ENCODE measurements around the gene SMAD6. TPM values are rescaled to one million over a fixed set of nuclear protein-coding genes. Genes with fewer than 3 reads are reported as not detected.

The SMAD6 gene
- total RNA-seq, 2 experiments from 2014 or later, result 0.07 to 0.24 TPM

DNA sequence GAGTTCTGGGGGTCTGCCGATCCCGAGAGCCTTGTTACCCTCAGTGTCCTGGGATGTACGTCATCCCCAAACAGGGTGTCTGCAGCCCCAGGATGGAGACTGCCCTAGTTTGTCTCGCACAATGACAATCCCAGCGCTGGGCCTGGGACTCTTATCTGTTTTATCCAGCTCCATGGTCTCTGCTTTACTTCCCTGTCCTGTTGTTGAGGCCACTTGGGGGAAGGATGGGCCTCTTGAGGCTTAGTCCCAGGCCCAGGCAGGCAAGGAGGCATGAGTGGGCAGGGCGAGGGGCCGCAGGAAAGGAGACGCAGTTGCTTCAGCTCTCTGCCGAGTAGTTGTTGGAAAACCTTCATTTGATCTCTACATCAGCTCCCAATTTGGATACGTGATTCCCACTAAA lies 17.4 kb downstream of the SMAD6 start:
- H3K27ac Mint-ChIP-seq, result no peak overlapping the region
- ChIA-PET POLR2A (no interaction called here), CTCF (interaction anchor here (1.2 kb wide), 1 partner anchor 132 kb away, joined by 3 read pairs; no protein-coding TSS in a partner anchor)
- no peaks in the 10 kb centered on the region for H3K9me3 Mint-ChIP-seq
- no peak for DNase-seq
- intact Hi-C loops (cut with micrococcal nuclease), result no loop called here
- peaks cover 1% of the 10 kb centered on the region for H3K27me3 Mint-ChIP-seq
- H3K4me1 Mint-ChIP-seq (ENCODE audit: low read depth), result peaks cover 14% of the 10 kb centered on the region
- H3K4me3 Mint-ChIP-seq, result no peak overlapping the region
- no peaks in the 10 kb centered on the region for H3K36me3 Mint-ChIP-seq

DNA sequence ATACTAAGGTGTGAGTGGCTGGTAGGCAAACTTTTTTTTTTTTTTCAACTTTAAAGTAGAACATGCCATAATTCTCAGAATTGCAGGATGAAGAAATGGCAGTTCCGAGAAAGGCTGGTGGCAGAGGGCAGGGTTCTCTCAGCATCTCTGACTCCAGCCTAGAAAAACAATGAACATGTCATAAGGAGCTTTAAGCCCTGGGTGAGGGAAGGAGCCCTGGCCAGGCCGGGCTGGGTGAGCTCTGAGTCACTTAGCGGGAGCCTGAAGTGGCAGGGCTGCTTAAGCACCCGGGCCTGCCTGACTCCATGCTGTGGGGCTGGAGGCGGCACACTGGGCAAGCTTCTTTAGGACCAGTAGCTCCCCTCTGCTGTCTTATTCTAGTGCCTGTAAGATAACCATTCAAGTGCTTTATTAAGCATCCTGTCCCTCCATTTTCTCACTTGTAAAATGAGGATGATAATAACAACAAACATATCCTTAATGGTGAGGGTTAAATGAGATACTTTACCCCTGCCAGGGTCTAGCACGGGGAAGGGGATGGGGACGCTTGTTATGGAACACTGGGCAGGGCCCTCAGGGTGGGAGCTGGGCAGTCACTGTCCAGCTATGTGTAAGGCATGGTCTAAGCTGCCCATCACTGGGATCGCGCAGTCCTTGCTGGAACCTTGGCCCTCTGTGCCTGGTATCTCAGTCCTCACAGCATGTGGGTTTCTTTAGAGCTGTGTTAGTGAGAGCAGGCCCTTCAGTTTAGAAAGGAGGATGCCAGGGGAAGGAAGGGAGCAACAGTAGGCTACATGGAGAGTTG lies 18.4 kb downstream of the SMAD6 start:
- Mint-ChIP-seq H3K9me3 (no peaks in the 10 kb centered on the region), H3K27me3 (no peaks in the 10 kb centered on the region), H3K4me3 (no peak overlapping the region), H3K36me3 (no peaks in the 10 kb centered on the region), H3K4me1 (ENCODE audit: low read depth) (peaks cover 14% of the 10 kb centered on the region), H3K27ac (no peak overlapping the region)
- intact Hi-C loops (cut with micrococcal nuclease), result no loop called here
- DNase-seq, result peak; percentile 67
- ChIA-PET CTCF (interaction anchor here (0.8 to 1.2 kb wide), 3 partner anchors 9 to 131 kb away, joined by 3 to 4 read pairs (median 3); no protein-coding TSS in a partner anchor), POLR2A (no interaction called here)

DNA sequence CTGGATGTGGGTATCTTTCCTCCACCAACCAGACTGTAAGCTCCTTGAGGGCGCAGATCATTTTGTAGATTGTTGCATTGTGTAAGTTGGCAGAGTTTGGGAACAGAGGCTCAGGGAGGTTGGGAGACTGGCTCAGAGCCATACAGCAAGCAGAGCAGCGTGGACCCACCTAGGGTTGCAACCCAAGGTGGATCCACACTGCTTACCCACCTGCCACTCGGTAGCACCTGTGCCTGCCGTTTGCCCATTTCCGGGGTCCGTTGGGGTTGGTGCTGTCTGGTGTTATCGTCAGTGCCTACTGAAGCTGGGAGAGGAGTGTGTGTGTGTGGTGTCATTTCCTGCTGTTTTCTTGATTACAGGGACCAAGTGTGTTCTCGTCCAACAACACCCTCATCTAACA lies 19.0 kb downstream of the SMAD6 start:
- DNase-seq, result no peak
- H3K4me3 Mint-ChIP-seq, result no peak overlapping the region
- H3K9me3 Mint-ChIP-seq, result no peaks in the 10 kb centered on the region
- intact Hi-C loops (cut with micrococcal nuclease), result no loop called here
- H3K4me1 Mint-ChIP-seq (ENCODE audit: low read depth), result peaks cover 14% of the 10 kb centered on the region
- POLR2A ChIA-PET, result no interaction called here
- H3K27me3 Mint-ChIP-seq, result no peaks in the 10 kb centered on the region
- CTCF ChIA-PET, result interaction anchor here (1.0 kb wide), 1 partner anchor 10 kb away, joined by 4 read pairs; no protein-coding TSS in a partner anchor
- H3K27ac Mint-ChIP-seq, result no peak overlapping the region
- H3K36me3 Mint-ChIP-seq, result no peaks in the 10 kb centered on the region

DNA sequence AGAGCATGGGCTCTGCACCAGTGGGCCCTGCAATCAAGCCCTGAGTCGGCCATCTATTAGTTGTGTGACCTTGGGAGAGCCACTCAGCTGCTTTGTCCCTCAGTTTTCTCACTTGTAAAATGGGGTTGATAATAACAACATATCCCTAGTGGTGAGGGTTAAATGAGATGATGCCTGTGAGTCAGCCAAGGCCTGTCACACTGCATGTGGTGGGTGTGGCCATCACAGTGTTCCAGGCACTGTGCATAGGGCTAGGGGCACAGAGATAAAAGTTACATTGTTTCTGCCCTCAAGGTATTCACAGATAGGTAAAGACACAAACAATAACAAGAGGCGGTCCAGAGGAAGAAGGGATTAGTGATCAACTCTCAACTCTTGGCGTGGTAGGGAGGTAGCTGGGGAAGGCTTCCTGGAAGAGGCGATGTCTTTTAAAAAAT lies 19.5 kb downstream of the SMAD6 start:
- intact Hi-C loops (cut with micrococcal nuclease), result no loop called here
- POLR2A ChIA-PET, result no interaction called here
- Mint-ChIP-seq H3K9me3 (no peaks in the 10 kb centered on the region), H3K4me3 (no peak overlapping the region), H3K27ac (no peak overlapping the region), H3K4me1 (ENCODE audit: low read depth) (peaks cover 14% of the 10 kb centered on the region), H3K27me3 (no peaks in the 10 kb centered on the region), H3K36me3 (no peaks in the 10 kb centered on the region)
- CTCF ChIA-PET, result no interaction called here
- DNase-seq, result peak; percentile 24

DNA sequence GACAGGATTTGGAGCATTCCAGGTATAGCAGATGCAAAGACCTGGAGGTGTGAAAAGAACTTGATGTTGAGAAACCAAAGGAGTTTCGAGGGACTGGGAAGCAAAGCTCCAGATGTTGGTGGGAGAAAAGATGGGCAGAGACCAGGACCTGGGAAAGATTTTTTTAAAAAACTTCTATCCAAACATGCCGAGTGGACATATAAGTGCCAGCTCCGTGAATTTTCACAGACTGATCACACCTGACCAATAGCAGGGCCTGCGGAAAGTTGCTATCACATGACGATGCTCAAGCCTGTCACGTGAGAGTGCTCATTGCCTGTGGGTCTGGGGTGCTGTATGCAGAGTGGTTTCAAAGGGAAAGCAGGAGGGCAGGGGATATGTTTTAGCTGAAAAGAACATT lies 19.9 kb downstream of the SMAD6 start:
- no peak for DNase-seq
- Mint-ChIP-seq H3K4me3 (no peak overlapping the region), H3K36me3 (no peaks in the 10 kb centered on the region), H3K9me3 (no peaks in the 10 kb centered on the region), H3K27me3 (no peaks in the 10 kb centered on the region), H3K27ac (no peak overlapping the region), H3K4me1 (ENCODE audit: low read depth) (peaks cover 14% of the 10 kb centered on the region)
- ChIA-PET POLR2A (no interaction called here), CTCF (interaction anchor here (1.9 to 2.5 kb wide), 2 partner anchors 103 to 129 kb away, joined by 7 to 9 read pairs; no protein-coding TSS in a partner anchor)
- intact Hi-C loops (cut with micrococcal nuclease), result no loop called here

DNA sequence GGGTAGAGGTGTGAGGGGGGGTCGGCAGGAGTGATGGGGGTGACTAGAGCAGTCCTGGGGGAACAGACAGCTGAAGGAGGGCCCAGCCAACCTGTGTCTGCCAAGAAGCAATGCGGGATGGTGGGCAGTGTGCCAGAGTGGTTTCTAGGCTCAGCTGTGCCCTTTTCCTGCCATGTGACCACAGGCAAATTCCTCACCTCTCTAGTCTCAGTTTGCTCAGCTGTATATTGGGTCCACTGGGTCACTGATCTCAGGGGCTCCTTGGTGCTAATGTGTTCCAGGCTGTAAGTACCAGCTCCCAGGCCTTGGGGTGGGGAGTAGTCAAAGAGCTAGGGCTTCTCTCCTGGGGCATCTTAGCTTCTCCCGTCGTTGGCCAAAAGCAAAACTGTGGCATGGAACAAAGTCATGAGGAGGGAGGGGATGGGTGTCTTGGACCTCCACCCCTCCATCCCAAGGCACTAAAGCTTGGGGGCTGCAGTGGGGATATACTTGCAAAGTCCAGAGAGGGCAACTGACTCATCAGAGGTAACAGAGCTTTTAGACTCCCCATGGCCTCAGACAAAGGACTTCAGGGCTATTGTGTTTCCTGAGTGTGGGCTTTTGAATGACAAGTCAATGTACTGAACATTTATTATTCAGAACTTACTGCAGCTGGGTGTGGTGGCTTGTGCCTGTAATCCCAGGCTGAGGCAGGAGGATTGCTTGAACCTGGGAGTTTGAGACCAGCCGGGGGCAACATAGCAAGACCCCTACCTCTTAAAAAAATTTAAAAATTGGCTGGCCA lies 20.9 kb downstream of the SMAD6 start:
- H3K36me3 Mint-ChIP-seq, result no peaks in the 10 kb centered on the region
- no peaks in the 10 kb centered on the region for H3K9me3 Mint-ChIP-seq
- no peak for DNase-seq
- ChIA-PET POLR2A (no interaction called here), CTCF (interaction anchor here (0.9 to 2.5 kb wide), 3 partner anchors 18 to 128 kb away, joined by 3 to 9 read pairs (median 7); no protein-coding TSS in a partner anchor)
- no peak overlapping the region for H3K4me3 Mint-ChIP-seq
- intact Hi-C loops (cut with micrococcal nuclease), result no loop called here
- peaks cover 14% of the 10 kb centered on the region for H3K4me1 Mint-ChIP-seq (ENCODE audit: low read depth)
- H3K27me3 Mint-ChIP-seq, result no peaks in the 10 kb centered on the region
- no peak overlapping the region for H3K27ac Mint-ChIP-seq

DNA sequence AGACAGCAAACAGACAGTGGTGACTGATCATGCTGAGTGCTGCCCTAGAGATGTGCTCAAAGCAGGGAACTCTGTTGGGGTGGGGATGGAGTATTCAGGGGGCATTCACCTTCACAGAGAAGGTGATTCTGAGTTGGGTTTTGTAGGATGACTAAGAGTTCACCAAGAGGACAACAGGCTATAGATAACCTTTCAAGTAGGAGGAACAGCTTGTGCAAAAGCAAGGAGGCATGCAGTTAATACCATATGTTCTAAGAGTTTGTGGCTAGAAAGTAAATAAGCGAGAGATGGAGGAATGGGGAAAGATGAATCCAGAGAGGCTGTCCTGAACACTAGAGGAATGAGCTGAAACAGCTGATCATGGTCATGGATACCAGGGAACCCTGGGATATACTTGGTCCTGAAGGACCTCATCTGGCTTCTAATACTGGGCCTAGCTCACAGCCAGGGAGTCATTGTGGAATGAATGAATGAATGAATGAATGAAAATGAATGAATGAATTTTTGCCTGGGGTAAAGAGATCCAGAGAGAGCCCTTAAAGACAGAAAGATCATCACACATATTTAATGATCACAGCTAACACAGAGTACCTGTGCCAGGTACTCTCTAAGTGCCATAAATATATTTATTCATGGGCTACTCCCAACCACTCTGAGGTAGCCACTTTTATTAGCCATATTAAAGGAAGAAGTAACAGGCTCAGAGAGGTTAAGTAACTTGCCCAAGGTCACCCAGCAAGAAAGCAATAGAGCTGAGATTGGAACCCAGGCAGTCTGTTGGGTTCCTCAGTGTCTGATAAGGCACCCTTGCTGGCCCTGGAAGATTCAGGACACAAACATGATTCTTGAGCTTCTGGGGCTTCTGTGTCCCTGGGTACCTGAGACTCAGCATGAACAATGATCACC lies 22.0 kb downstream of the SMAD6 start:
- Mint-ChIP-seq H3K4me1 (ENCODE audit: low read depth) (peaks cover 14% of the 10 kb centered on the region), H3K4me3 (no peak overlapping the region), H3K9me3 (no peaks in the 10 kb centered on the region), H3K27ac (no peak overlapping the region), H3K36me3 (no peaks in the 10 kb centered on the region), H3K27me3 (peaks cover 2% of the 10 kb centered on the region)
- DNase-seq, result no peak
- intact Hi-C loops (cut with micrococcal nuclease), result no loop called here
- ChIA-PET CTCF (interaction anchor here (1.0 to 2.5 kb wide), 3 partner anchors 12 to 127 kb away, joined by 5 to 9 read pairs (median 7); no protein-coding TSS in a partner anchor), POLR2A (no interaction called here)

DNA sequence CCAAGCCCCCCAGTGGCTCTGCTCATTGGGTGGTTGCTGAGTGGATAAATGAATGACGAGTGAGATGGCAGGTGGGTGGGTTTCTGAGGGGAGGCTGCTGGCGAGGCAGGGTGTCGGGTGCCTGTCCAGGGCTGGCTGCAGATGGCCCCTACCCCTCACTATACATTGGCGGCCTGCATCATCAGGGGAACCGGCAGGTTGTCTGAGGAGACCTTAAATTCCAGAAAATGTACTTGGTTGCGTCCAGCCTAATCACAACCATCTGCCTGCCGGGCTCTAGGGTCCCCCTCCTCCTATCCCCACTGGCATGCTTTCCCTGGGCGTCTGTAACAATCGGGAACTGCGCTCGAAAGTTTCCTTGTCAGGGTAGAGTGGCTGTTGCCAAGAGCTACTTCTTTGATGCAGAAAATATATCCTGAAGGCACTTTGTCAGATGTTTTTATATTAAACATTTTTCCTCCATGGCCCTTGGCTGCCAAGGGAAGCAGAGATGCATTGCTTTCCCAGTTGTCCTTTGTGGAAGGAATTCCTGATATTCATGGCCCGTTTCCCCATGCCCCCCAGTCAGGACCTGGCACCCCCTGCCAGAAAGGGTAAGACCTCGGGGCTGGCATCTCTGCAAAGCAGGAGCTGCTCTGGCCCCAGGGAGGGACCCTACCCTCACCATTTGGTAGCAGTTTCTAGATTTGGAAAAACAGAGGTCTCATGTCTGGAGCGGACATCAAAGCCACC lies 22.9 kb downstream of the SMAD6 start:
- Mint-ChIP-seq H3K4me1 (ENCODE audit: low read depth) (peaks cover 11% of the 10 kb centered on the region), H3K27ac (no peak overlapping the region), H3K27me3 (peaks cover 2% of the 10 kb centered on the region), H3K9me3 (no peaks in the 10 kb centered on the region), H3K4me3 (no peak overlapping the region), H3K36me3 (no peaks in the 10 kb centered on the region)
- ChIA-PET POLR2A (no interaction called here), CTCF (interaction anchor here (1.0 to 2.5 kb wide), 2 partner anchors 13 to 106 kb away, joined by 5 to 7 read pairs; no protein-coding TSS in a partner anchor)
- intact Hi-C loops (cut with micrococcal nuclease), result no loop called here
- DNase-seq, result no peak

DNA sequence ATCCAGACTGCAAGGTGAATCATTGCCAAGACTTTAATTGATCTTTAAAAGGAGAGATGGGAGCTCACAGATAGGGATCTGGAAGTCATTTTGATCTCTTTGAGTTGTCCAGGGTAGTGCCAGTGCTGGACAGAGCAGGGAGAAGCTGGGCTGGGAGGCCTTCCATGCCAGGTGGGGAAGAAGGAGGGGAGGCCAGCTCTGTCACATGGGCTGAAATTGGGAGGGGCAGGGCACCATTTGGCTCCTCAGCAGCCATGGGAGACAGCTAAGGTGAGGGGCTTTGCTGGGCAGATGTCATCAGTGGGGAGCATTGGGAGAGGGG lies 23.4 kb downstream of the SMAD6 start:
- Mint-ChIP-seq H3K27me3 (peaks cover 2% of the 10 kb centered on the region), H3K4me1 (ENCODE audit: low read depth) (peaks cover 7% of the 10 kb centered on the region), H3K4me3 (no peak overlapping the region), H3K9me3 (no peaks in the 10 kb centered on the region), H3K36me3 (no peaks in the 10 kb centered on the region), H3K27ac (no peak overlapping the region)
- intact Hi-C loops (cut with micrococcal nuclease), result no loop called here
- ChIA-PET CTCF (no interaction called here), POLR2A (no interaction called here)
- no peak for DNase-seq

DNA sequence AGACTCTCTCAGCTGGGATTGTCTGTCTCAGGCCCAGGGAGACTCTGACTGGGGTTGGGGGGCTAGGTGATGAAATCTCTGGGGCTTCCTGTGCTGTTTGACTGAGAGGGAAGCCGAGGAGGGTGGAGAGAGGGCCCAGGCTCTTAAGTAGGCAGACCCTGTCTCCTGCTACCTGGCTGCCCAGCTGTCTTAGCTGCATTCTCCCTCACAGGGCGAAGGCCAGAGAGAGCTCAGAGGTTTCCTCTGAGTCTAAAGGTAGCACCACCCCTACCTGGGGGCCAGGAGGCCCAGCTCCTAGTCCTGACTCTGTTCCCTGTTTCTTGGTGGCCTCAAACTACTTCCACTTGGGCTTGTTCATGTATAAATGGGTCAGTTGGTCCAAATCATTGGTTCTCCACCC lies 24.4 kb downstream of the SMAD6 start:
- Mint-ChIP-seq H3K36me3 (no peaks in the 10 kb centered on the region), H3K4me3 (no peak overlapping the region), H3K9me3 (no peaks in the 10 kb centered on the region), H3K27me3 (peaks cover 2% of the 10 kb centered on the region), H3K4me1 (ENCODE audit: low read depth) (no peaks in the 10 kb centered on the region), H3K27ac (no peak overlapping the region)
- ChIA-PET POLR2A (no interaction called here), CTCF (no interaction called here)
- intact Hi-C loops (cut with micrococcal nuclease), result no loop called here
- no peak for DNase-seq

DNA sequence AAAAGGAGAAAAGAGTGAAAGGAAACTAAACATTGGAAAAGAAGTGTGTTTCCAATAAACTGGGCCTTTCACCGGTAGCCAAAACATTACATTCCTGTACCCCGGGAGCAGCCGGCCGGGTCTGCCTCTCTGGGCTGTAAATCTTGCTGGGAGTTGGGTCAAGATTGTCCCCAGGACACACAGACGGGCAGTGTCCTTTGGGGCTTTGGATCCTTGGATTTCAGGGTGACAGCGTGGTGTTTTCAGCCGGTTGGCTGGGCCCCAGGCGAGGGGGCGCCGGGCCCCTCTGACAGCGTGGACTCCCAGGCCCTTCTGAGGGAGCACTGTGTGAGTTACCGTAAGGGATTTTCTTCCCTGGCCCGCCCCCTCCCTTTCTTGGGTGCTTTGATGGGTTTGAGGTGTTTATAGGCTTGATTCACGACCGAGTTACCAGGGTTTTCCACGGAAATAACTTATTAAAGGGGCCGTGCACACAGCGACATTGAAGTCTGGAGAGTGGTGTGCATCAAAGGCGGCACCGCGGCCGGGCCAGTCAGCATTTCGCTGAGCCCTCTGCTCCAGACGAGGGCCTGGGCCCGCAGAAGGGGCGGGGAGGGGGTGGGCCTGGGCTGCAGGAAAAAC lies 27.4 kb downstream of the SMAD6 start:
- intact Hi-C loops (cut with micrococcal nuclease), result no loop called here
- H3K27ac Mint-ChIP-seq, result no peak overlapping the region

More for the DNA sequence above, 27.4 kb downstream of the SMAD6 start:
- no peak for DNase-seq
- ChIA-PET CTCF (interaction anchor here (0.6 kb wide), 1 partner anchor 124 kb away, joined by 3 read pairs; no protein-coding TSS in a partner anchor), POLR2A (no interaction called here)
- no peak overlapping the region for H3K4me3 Mint-ChIP-seq
- no peaks in the 10 kb centered on the region for H3K4me1 Mint-ChIP-seq (ENCODE audit: low read depth)
- peaks cover 2% of the 10 kb centered on the region for H3K27me3 Mint-ChIP-seq
- H3K9me3 Mint-ChIP-seq, result no peaks in the 10 kb centered on the region
- H3K36me3 Mint-ChIP-seq, result no peaks in the 10 kb centered on the region
